HEK293 (cell line): Measurements from ENCODE around the gene OR8B4.

Source experiments
- CTCF ChIP-seq: fragments of 450-650 bp; formaldehyde crosslinking; IDR thresholded peaks from 2 replicates; pipeline ENCODE4 v1.5.1; 2016; ENCODE audit warnings: missing biosample characterization, missing genetic modification characterization
- HOXA7 ChIP-seq: sonication (generic); formaldehyde crosslinking; IDR thresholded peaks from 2 replicates; pipeline ENCODE4 v1.8.1; 2022; ENCODE audit warnings: missing genetic modification reagents, borderline replicate concordance
- RBAK ChIP-seq: fragments of 450-650 bp; formaldehyde crosslinking; IDR thresholded peaks from 2 replicates; pipeline ENCODE4 v1.5.1; 2016; ENCODE audit warnings: missing biosample characterization, missing genetic modification characterization
- ZNF146 ChIP-seq: fragments of 450-650 bp; formaldehyde crosslinking; IDR thresholded peaks from 2 replicates; pipeline ENCODE4 v1.5.1; 2016; ENCODE audit warnings: missing biosample characterization, missing genetic modification characterization
- ZNF521 ChIP-seq: fragments of 450-650 bp; formaldehyde crosslinking; IDR thresholded peaks from 2 replicates; pipeline ENCODE4 v1.5.1; 2017; ENCODE audit warnings: missing biosample characterization, mild to moderate bottlenecking, missing genetic modification characterization
- ZNF580 ChIP-seq: fragments of 450-650 bp; formaldehyde crosslinking; IDR thresholded peaks from 2 replicates; pipeline ENCODE4 v1.5.1; 2016; ENCODE audit warnings: missing biosample characterization, missing genetic modification characterization

GRCh38 chr11:124434699-124435098 is 10.0 kb upstream of the OR8B4 start:
- TF ChIP-seq HOXA7 (CRISPR knock-in tag), result no peak
- no peak for TF ChIP-seq CTCF
- TF ChIP-seq ZNF521, result no peak
- no peak for TF ChIP-seq ZNF580 (tag by site-specific recombination)
- TF ChIP-seq RBAK (tag by site-specific recombination), result no peak
- TF ChIP-seq ZNF146, result no peak
